Liver (tissue), 9 donors: ENCODE results near the gene TEX19. TPM values are rescaled to one million over a fixed set of nuclear protein-coding genes. Genes with fewer than 3 reads are reported as not detected.

ENCODE experiments used
- DNase-seq: peaks from one replicate; pipeline ENCODE4 v3.0.0-alpha.2; 2017; ENCODE audit warnings: low spot score
- H3K27ac ChIP-seq, 2 donors: one replicate each; pipeline ENCODE4 v1.7.0; 2013; ENCODE audit warnings: inconsistent platforms in 2 of 2, low read length in 2 of 2, control low read depth in 1 of 2, low read depth in 1 of 2, mild to moderate bottlenecking in 1 of 2
- H3K27me3 ChIP-seq, 4 donors: one replicate each; pipeline versions ENCODE4 v1.6.1 to v1.7.0; 2013; ENCODE audit warnings: low read length in 3 of 4, inconsistent platforms in 1 of 4, mild to moderate bottlenecking in 1 of 4, moderate library complexity in 1 of 4; ENCODE audit not compliant: control insufficient read depth in 4 of 4, insufficient read depth in 4 of 4
- H3K36me3 ChIP-seq, 4 donors: one replicate each; pipeline versions ENCODE4 v1.6.1 to v1.7.0; 2013; ENCODE audit warnings: low read length in 3 of 4, mild to moderate bottlenecking in 3 of 4, low read depth in 1 of 4, moderate library complexity in 1 of 4; ENCODE audit not compliant: control insufficient read depth in 4 of 4, insufficient read depth in 3 of 4
- H3K4me1 ChIP-seq, 4 donors: one replicate each; pipeline versions ENCODE4 v1.6.1 to v1.7.0; 2013; ENCODE audit warnings: low read length in 3 of 4, mild to moderate bottlenecking in 3 of 4, moderate library complexity in 1 of 4; ENCODE audit not compliant: control insufficient read depth in 4 of 4, insufficient read depth in 4 of 4
- H3K4me3 ChIP-seq, 3 donors: one replicate each; pipeline versions ENCODE4 v1.6.1 to v1.7.0; 2013; ENCODE audit warnings: low read length in 3 of 3, control low read depth in 1 of 3, low read depth in 1 of 3, mild to moderate bottlenecking in 1 of 3
- H3K9ac ChIP-seq, 2 donors: one replicate each; pipeline ENCODE4 v1.7.0; 2013; ENCODE audit warnings: low read length in 2 of 2, mild to moderate bottlenecking in 2 of 2, moderate library complexity in 2 of 2, control low read depth in 1 of 2, low read depth in 1 of 2
- H3K9me3 ChIP-seq, 4 donors: one replicate each; pipeline versions ENCODE4 v1.6.1 to v1.7.0; 2013; ENCODE audit warnings: low read length in 3 of 4; ENCODE audit not compliant: control insufficient read depth in 4 of 4
- ATF3 ChIP-seq: IDR thresholded peaks from 2 replicates; pipeline ENCODE4 v1.6.1; 2016; ENCODE audit warnings: antibody characterized with exemption
- CTCF ChIP-seq: fragments of 150-350 bp; IDR thresholded peaks from 2 replicates; pipeline ENCODE4 v1.5.1; 2017; ENCODE audit warnings: improper control_type of control experiment, low read depth, low read length; ENCODE audit not compliant: missing input control
- FOXA1 ChIP-seq: IDR thresholded peaks from 2 replicates; pipeline ENCODE4 v1.6.1; 2016; ENCODE audit warnings: antibody characterized with exemption
- FOXA2 ChIP-seq: IDR thresholded peaks from 2 replicates; pipeline ENCODE4 v1.6.1; 2016; ENCODE audit warnings: antibody characterized with exemption
- HNF4A ChIP-seq, 2 donors: conservative IDR thresholded peaks; 2 replicates each; pipeline ENCODE4 v1.6.1; 2016; ENCODE audit warnings: antibody characterized with exemption in 2 of 2, mild to moderate bottlenecking in 2 of 2
- HNF4G ChIP-seq: IDR thresholded peaks from 2 replicates; pipeline ENCODE4 v1.6.1; 2016; ENCODE audit warnings: antibody characterized with exemption
- JUND ChIP-seq, 2 donors: IDR thresholded peaks; 2 replicates each; pipeline ENCODE4 v1.6.1; 2016; ENCODE audit warnings: antibody characterized with exemption in 2 of 2
- MAX ChIP-seq: IDR thresholded peaks from 2 replicates; pipeline ENCODE4 v1.6.1; 2016; ENCODE audit warnings: antibody characterized with exemption
- NR2F2 ChIP-seq: IDR thresholded peaks from 2 replicates; pipeline ENCODE4 v1.6.1; 2016; ENCODE audit warnings: antibody characterized with exemption
- RAD21 ChIP-seq, 2 donors: IDR thresholded peaks; 2 replicates each; pipeline ENCODE4 v1.6.1; 2016; ENCODE audit warnings: antibody characterized with exemption in 2 of 2, mild to moderate bottlenecking in 2 of 2
- SP1 ChIP-seq: IDR thresholded peaks from 2 replicates; pipeline ENCODE4 v1.6.1; 2018; ENCODE audit warnings: antibody characterized with exemption, mild to moderate bottlenecking
- TAF1 ChIP-seq: conservative IDR thresholded peaks from 2 replicates; pipeline ENCODE4 v1.6.1; 2016; ENCODE audit warnings: antibody characterized with exemption, mild to moderate bottlenecking
- YY1 ChIP-seq: IDR thresholded peaks from 2 replicates; pipeline ENCODE4 v1.6.1; 2016; ENCODE audit warnings: antibody characterized with exemption, mild to moderate bottlenecking
- WGBS: extraction: QIAGEN DNeasy Blood & Tissue Kit; methylation state at CpG from one replicate; pipeline ENCODE4 v1.1.7; 2013; 5-methylcytosine and 5-hydroxymethylcytosine counted together
- polyA plus RNA-seq, 2 donors: library from polyadenylated mRNA; stranded (reverse) in 1 of 2; unstranded in 1 of 2; fragments of 200-250 nt in 1 of 2; fragments of >200 nt in 1 of 2; fragmentation: Nextera tagmentation in 1 of 2; extraction: Ambion mirVana in 1 of 2; gene quantifications; one replicate each; pipeline versions ENCODE4 v1.2.1 to v1.2.3, GENCODE V29; 2013 to 2015
- total RNA-seq, 2 donors: library from RNA; depleted of rRNA; stranded (reverse); fragments of >200 nt; gene quantifications; one replicate each; pipeline ENCODE4 v1.2.3, GENCODE V29; 2014
- donor health status: healthy.
- donor health status: healthy.
- donor health status: healthy.
- donor health status: healthy.
- donor health status: healthy.

TEX19 gene
- total and polyA plus RNA-seq, 4 donors: 0.14 TPM; not detected in 3

- no peak for TF ChIP-seq ATF3
Observed at GRCh38 chr17:82348866-82349265, 10.2 kb upstream of the TEX19 start (continued).

GRCh38 chr17:82349287-82349701 lies 9.8 kb upstream of the TEX19 start:
- H3K9me3 ChIP-seq: no peaks in the 10 kb centered on the region
- no peaks in the 10 kb centered on the region for H3K36me3 ChIP-seq
- TF ChIP-seq HNF4A (conservative IDR thresholded peaks at IDR 0.05) (no peak), HNF4G (no peak)
- H3K27ac ChIP-seq: no peak overlapping the region
- 73% methylated on average over 11 of the region's 11 CpGs for WGBS
- no peak overlapping the region for H3K4me3 ChIP-seq
- DNase-seq: no peak
- H3K4me1 ChIP-seq: peaks cover 0 to 4% (median 2%) of the 10 kb centered on the region in 4 donors
- no peak overlapping the region for H3K9ac ChIP-seq
- no peaks in the 10 kb centered on the region for H3K27me3 ChIP-seq

GRCh38 chr17:82350182-82351030 lies 8.6 kb upstream of the TEX19 start:
- no peak for DNase-seq
- H3K9me3 ChIP-seq: no peaks in the 10 kb centered on the region
- TF ChIP-seq HNF4A (conservative IDR thresholded peaks at IDR 0.05) (no peak), NR2F2 (no peak), FOXA1 (no peak), JUND (IDR thresholded peaks at IDR 0.05) (no peak), MAX (no peak), TAF1 (no peak), FOXA2 (no peak), HNF4G (no peak), CTCF (no peak), RAD21 (IDR thresholded peaks at IDR 0.05) (no peak), SP1 (no peak), YY1 (no peak)
- H3K36me3 ChIP-seq: no peaks in the 10 kb centered on the region
- no peak overlapping the region for H3K27ac ChIP-seq
- H3K27me3 ChIP-seq: no peaks in the 10 kb centered on the region
- peaks cover 0 to 5% (median 3%) of the 10 kb centered on the region in 4 donors for H3K4me1 ChIP-seq
- WGBS: 86% methylated on average over 28 of the region's 28 CpGs
- no peak overlapping the region for H3K9ac ChIP-seq
- no peak overlapping the region for H3K4me3 ChIP-seq

- H3K4me3 ChIP-seq: no peak overlapping the region
- no peak overlapping the region for H3K27ac ChIP-seq
- no peak for DNase-seq
- H3K36me3 ChIP-seq: no peaks in the 10 kb centered on the region
- H3K4me1 ChIP-seq: peaks cover 0 to 7% (median 3%) of the 10 kb centered on the region in 4 donors
- no peaks in the 10 kb centered on the region for H3K9me3 ChIP-seq
- H3K9ac ChIP-seq: no peak overlapping the region
- TF ChIP-seq ATF3: no peak
- no peak for TF ChIP-seq JUND (IDR thresholded peaks at IDR 0.05)
- WGBS: 62% methylated on average over 21 of the region's 21 CpGs
- no peaks in the 10 kb centered on the region for H3K27me3 ChIP-seq
Observed at GRCh38 chr17:82351254-82351712, 7.8 kb upstream of the TEX19 start.
